HG03135 (cell line): ENCODE data around the gene PIGL.
"Not testable (repeated sequence)": the region's sequence is repeated elsewhere in the genome, so short reads cannot be mapped to it uniquely, and the experiment has no call there.

Experiments used
- ATAC-seq: cut with Tn5 transposase; IDR thresholded peaks from one replicate; pipeline ENCODE4 v1.9.1; 2021; ENCODE audit warnings: mild to moderate bottlenecking, moderate library complexity; ENCODE audit not compliant: unreplicated experiment

Gene PIGL

GRCh38 chr17:16217002-16217635 is at the start of gene PIGL:
PIGL (plus strand) TSS chr17:16217210; CDS start chr17:16217227, 17 bp downstream.
- no peak for ATAC-seq

- ATAC-seq: no peak
Observed at GRCh38 chr17:16171613-16172012, 45.4 kb upstream of the PIGL start.

- ATAC-seq: no peak
Observed at GRCh38 chr17:16178836-16179235, 38.2 kb upstream of the PIGL start.

- ATAC-seq: no peak
Observed at GRCh38 chr17:16181581-16181980, 35.4 kb upstream of the PIGL start.

GRCh38 chr17:16187642-16188041 is 29.4 kb upstream of the PIGL start:
- ATAC-seq: no peak

GRCh38 chr17:16189791-16190348 is 27.1 kb upstream of the PIGL start:
- no peak for ATAC-seq

- ATAC-seq: no peak
Observed at GRCh38 chr17:16190703-16191360, 26.2 kb upstream of the PIGL start.

GRCh38 chr17:16191604-16192003 is 25.4 kb upstream of the PIGL start:
- ATAC-seq: no peak

GRCh38 chr17:16194307-16194835 is 22.6 kb upstream of the PIGL start:
- ATAC-seq: not testable (repeated sequence)

- no peak for ATAC-seq
Observed at GRCh38 chr17:16197276-16197675, 19.7 kb upstream of the PIGL start.

GRCh38 chr17:16199093-16199492 is 17.9 kb upstream of the PIGL start:
- no peak for ATAC-seq

GRCh38 chr17:16201693-16202131 is 15.3 kb upstream of the PIGL start:
- ATAC-seq: not testable (repeated sequence)

- not testable (repeated sequence) for ATAC-seq
Observed at GRCh38 chr17:16202554-16203500, 14.2 kb upstream of the PIGL start.

GRCh38 chr17:16204763-16205162 is 12.2 kb upstream of the PIGL start:
- ATAC-seq: not testable (repeated sequence)

- ATAC-seq: no peak
Observed at GRCh38 chr17:16211590-16211989, 5.4 kb upstream of the PIGL start.

- ATAC-seq: no peak
Observed at GRCh38 chr17:16212793-16213192, 4.2 kb upstream of the PIGL start.

- ATAC-seq: no peak
Observed at GRCh38 chr17:16214190-16215001, 2.6 kb upstream of the PIGL start.

GRCh38 chr17:16215002-16215272 is 2.1 kb upstream of the PIGL start:
- peak; percentile 46 for ATAC-seq

- peak; percentile 76 for ATAC-seq
Observed at GRCh38 chr17:16215273-16215964, 1.6 kb upstream of the PIGL start, which contains the start of gene NCOR1. NCOR1 (minus strand) TSS chr17:16215534; CDS start chr17:16194569, 20,965 bp downstream.

GRCh38 chr17:16215965-16216316 is 1.1 kb upstream of the PIGL start:
- ATAC-seq: no peak
